Ascending aorta (tissue), 2 donors: ENCODE data around the gene SHISA7. TPM values are rescaled to one million over a fixed set of nuclear protein-coding genes. Genes with fewer than 3 reads are reported as not detected.

ENCODE experiments used
- DNase-seq, 2 donors: peaks; one replicate each; pipeline ENCODE4 v3.0.0-alpha.2; 2019; ENCODE audit warnings: low spot score in 2 of 2
- H3K27ac ChIP-seq, 2 donors: fragments of 200-600 bp; sonication (generic); one replicate each; pipeline ENCODE4 v1.5.1; 2016 to 2017; ENCODE audit warnings: mild to moderate bottlenecking in 1 of 2
- H3K27me3 ChIP-seq: fragments of 200-600 bp; sonication (generic); one replicate; pipeline ENCODE4 v1.5.1; 2017
- H3K36me3 ChIP-seq, 2 donors: fragments of 200-600 bp; sonication (generic); one replicate each; pipeline ENCODE4 v1.5.1; 2016
- H3K4me1 ChIP-seq, 2 donors: fragments of 200-600 bp; sonication (generic); one replicate each; pipeline ENCODE4 v1.5.1; 2016 to 2017; ENCODE audit warnings: mild to moderate bottlenecking in 1 of 2
- H3K4me3 ChIP-seq, 2 donors: fragments of 200-600 bp; sonication (generic); one replicate each; pipeline ENCODE4 v1.5.1; 2016 to 2017; ENCODE audit warnings: mild to moderate bottlenecking in 1 of 2
- H3K9me3 ChIP-seq, 2 donors: fragments of 200-600 bp; sonication (generic); one replicate each; pipeline ENCODE4 v1.5.1; 2016
- CTCF ChIP-seq, 3 experiments: fragments of 200-600 bp in 2 of 3; fragments of 450-650 bp in 1 of 3; sonication (generic) in 2 of 3; IDR thresholded peaks; one replicate each; pipeline ENCODE4 v1.5.1; 2016 to 2019; ENCODE audit warnings: antibody characterized with exemption in 3 of 3, mild to moderate bottlenecking in 1 of 3, moderate library complexity in 1 of 3
- intact Hi-C: fragments of 100-400 bp; cut with DNase I; formaldehyde crosslinking; loops from one replicate; pipeline ENCODE4 v1.15.1; 2023
- total RNA-seq: library from RNA; depleted of rRNA; stranded (reverse); fragments of >200 nt; gene quantifications from one replicate; pipeline ENCODE4 v1.1.0, GENCODE V29; 2016

SHISA7 gene
- total RNA-seq, 1 donor from 2014 or later = 0.85 TPM

- TF ChIP-seq CTCF (IDR thresholded peaks at IDR 0.05) = no peak
- H3K9me3 ChIP-seq = no peaks in the 10 kb centered on the region
- no peak for DNase-seq
- peaks cover 24% of the 10 kb centered on the region for H3K27me3 ChIP-seq
- no peak overlapping the region for H3K4me3 ChIP-seq
- H3K4me1 ChIP-seq = no peaks in the 10 kb centered on the region
- H3K36me3 ChIP-seq = no peaks in the 10 kb centered on the region
- no peak overlapping the region for H3K27ac ChIP-seq
- intact Hi-C loops = no loop called here
Measured at GRCh38 chr19:55436847-55437246, 6.3 kb downstream of the SHISA7 start.

- DNase-seq = no peak
- TF ChIP-seq CTCF (IDR thresholded peaks at IDR 0.05) = no peak
- H3K4me3 ChIP-seq = no peak overlapping the region
- no peak overlapping the region for H3K27ac ChIP-seq
- intact Hi-C loops = no loop called here
- no peaks in the 10 kb centered on the region for H3K9me3 ChIP-seq
- H3K36me3 ChIP-seq = no peaks in the 10 kb centered on the region
- H3K27me3 ChIP-seq = peaks cover 15% of the 10 kb centered on the region
- no peaks in the 10 kb centered on the region for H3K4me1 ChIP-seq
Measured at GRCh38 chr19:55435020-55435419, 8.1 kb downstream of the SHISA7 start.

- peaks cover 15% of the 10 kb centered on the region for H3K27me3 ChIP-seq
- intact Hi-C loops = no loop called here
Measured at GRCh38 chr19:55434356-55434919, 8.7 kb downstream of the SHISA7 start.

GRCh38 chr19:55433292-55433691, 9.8 kb downstream of the SHISA7 start:
- no peak for TF ChIP-seq CTCF (IDR thresholded peaks at IDR 0.05)
- intact Hi-C loops = no loop called here
- Histone ChIP-seq H3K27ac (no peak overlapping the region), H3K27me3 (peaks cover 15% of the 10 kb centered on the region), H3K36me3 (no peaks in the 10 kb centered on the region), H3K4me1 (no peaks in the 10 kb centered on the region), H3K4me3 (no peak overlapping the region), H3K9me3 (no peaks in the 10 kb centered on the region)
- DNase-seq = no peak

More at GRCh38 chr19:55434356-55434919, 8.7 kb downstream of the SHISA7 start:
- Histone ChIP-seq H3K36me3 (no peaks in the 10 kb centered on the region), H3K27ac (no peak overlapping the region), H3K9me3 (no peaks in the 10 kb centered on the region), H3K4me3 (no peak overlapping the region), H3K4me1 (no peaks in the 10 kb centered on the region)
- DNase-seq = no peak
- TF ChIP-seq CTCF (IDR thresholded peaks at IDR 0.05) = no peak

- TF ChIP-seq CTCF (IDR thresholded peaks at IDR 0.05) = no peak
- H3K27ac ChIP-seq = no peak overlapping the region
- H3K27me3 ChIP-seq = peaks cover 10% of the 10 kb centered on the region
- H3K36me3 ChIP-seq = no peaks in the 10 kb centered on the region
- H3K4me1 ChIP-seq = no peaks in the 10 kb centered on the region
- no peak overlapping the region for H3K4me3 ChIP-seq
- intact Hi-C loops = no loop called here
- no peaks in the 10 kb centered on the region for H3K9me3 ChIP-seq
- DNase-seq = no peak
Measured at GRCh38 chr19:55432241-55432959, 10.7 kb downstream of the SHISA7 start.
